Panc1 (cell line): ENCODE measurements around the gene NRDC. TPM values are rescaled to one million over a fixed set of nuclear protein-coding genes. Genes with fewer than 3 reads are reported as not detected.

Source experiments
- ATAC-seq: fragments of 200-7000 bp; cut with Tn5 transposase; 2 replicates; pipeline ENCODE4 v1.9.1; 2020; ENCODE audit warnings: mild to moderate bottlenecking, moderate library complexity
- BruUV-seq: library from RNA; stranded (reverse); fragments of 400-500 nt; replicated peaks from 2 replicates; lab custom pipeline; 2021; lab: Mats Ljungman, UMichigan
- CTCF ChIA-PET: fragments of 300-600 bp; sonication (Branson Sonifier 250); formaldehyde crosslinking; loops from one replicate; lab custom pipeline; 2022; ENCODE audit warnings: antibody characterized with exemption; lab: Charles Lee
- POLR2A ChIA-PET: fragments of 300-600 bp; sonication (Branson Sonifier 250); formaldehyde crosslinking; loops from one replicate; lab custom pipeline; 2022; ENCODE audit warnings: antibody characterized with exemption; lab: Charles Lee
- DNase-seq: peaks from one replicate; pipeline ENCODE4 v3.0.0-alpha.2; 2010; ENCODE audit warnings: low read depth, low spot score
- H3K27ac ChIP-seq: 2 replicates; pipeline ENCODE4 v1.5.1; 2011; ENCODE audit warnings: mild to moderate bottlenecking, low read length, inconsistent platforms
- H3K27me3 ChIP-seq: fragments of 200-500 bp; sonication (Bioruptor generic); 2 replicates; pipeline ENCODE4 v1.6.0; 2014; ENCODE audit warnings: low read length, inconsistent platforms; ENCODE audit not compliant: control insufficient read depth, insufficient read depth
- H3K36me3 ChIP-seq: fragments of 200-500 bp; sonication (Bioruptor generic); 2 replicates; pipeline ENCODE4 v1.5.1; 2014; ENCODE audit warnings: inconsistent platforms, mild to moderate bottlenecking, low read length, moderate library complexity; ENCODE audit not compliant: control insufficient read depth, insufficient read depth
- H3K4me1 ChIP-seq: 2 replicates; pipeline ENCODE4 v1.5.1; 2011; ENCODE audit warnings: inconsistent platforms, mild to moderate bottlenecking, low read length, moderate library complexity; ENCODE audit not compliant: control insufficient read depth, insufficient read depth
- H3K4me3 ChIP-seq, 2 experiments: 2 replicates each; pipeline ENCODE4 v1.5.1; 2011 to 2012; ENCODE audit warnings: low read depth in 2 of 2, low read length in 2 of 2, mild to moderate bottlenecking in 2 of 2, inconsistent platforms in 1 of 2, moderate library complexity in 1 of 2
- H3K9me3 ChIP-seq: fragments of 200-500 bp; sonication (Bioruptor generic); 2 replicates; pipeline ENCODE4 v1.5.1; 2014; ENCODE audit warnings: low read depth, mild to moderate bottlenecking, inconsistent platforms, low read length, moderate library complexity; ENCODE audit not compliant: control insufficient read depth, insufficient read depth
- CTCF ChIP-seq: fragments of 450-650 bp; IDR thresholded peaks from 2 replicates; pipeline ENCODE4 v1.5.1; 2017; ENCODE audit warnings: mild to moderate bottlenecking
- POLR2AphosphoS5 ChIP-seq: IDR thresholded peaks from 2 replicates; pipeline ENCODE4 v1.6.1; 2012; ENCODE audit warnings: mild to moderate bottlenecking, low read depth, low read length, moderate library complexity
- REST ChIP-seq, 2 experiments: IDR thresholded peaks; 2 replicates each; pipeline ENCODE4 v1.6.1; 2011 to 2012; ENCODE audit warnings: low read depth in 2 of 2, control low read depth in 1 of 2, low read length in 1 of 2, mild to moderate bottlenecking in 1 of 2, moderate library complexity in 1 of 2; ENCODE audit not compliant: insufficient read depth in 1 of 2
- SIN3A ChIP-seq: IDR thresholded peaks from 2 replicates; pipeline ENCODE4 v1.6.1; 2012; ENCODE audit warnings: low read depth, mild to moderate bottlenecking, low read length, moderate library complexity, borderline replicate concordance; ENCODE audit not compliant: insufficient read depth
- TCF7L2 ChIP-seq: IDR thresholded peaks from 2 replicates; pipeline ENCODE4 v1.6.1; 2011; ENCODE audit warnings: mild to moderate bottlenecking, low read depth, low read length, inconsistent platforms
- in situ Hi-C: cut with HindIII; loops from 2 replicates; pipeline ENCODE4 v1.10.0; 2016; ENCODE audit warnings: low sequenced_read_pairs, low pct_unique_long_range_greater_than_20kb
- intact Hi-C: fragments of 100-400 bp; cut with micrococcal nuclease; formaldehyde crosslinking; loops from one replicate; pipeline ENCODE4 v1.10.0; 2022; ENCODE audit not compliant: unreplicated experiment
- total RNA-seq: library from RNA; stranded (reverse); gene quantifications from one replicate; pipeline ENCODE4 v1.2.1, GENCODE V29; 2021; ENCODE audit not compliant: unreplicated experiment

The NRDC gene
- total RNA-seq, 1 experiment from 2014 or later: 180 TPM

DNA sequence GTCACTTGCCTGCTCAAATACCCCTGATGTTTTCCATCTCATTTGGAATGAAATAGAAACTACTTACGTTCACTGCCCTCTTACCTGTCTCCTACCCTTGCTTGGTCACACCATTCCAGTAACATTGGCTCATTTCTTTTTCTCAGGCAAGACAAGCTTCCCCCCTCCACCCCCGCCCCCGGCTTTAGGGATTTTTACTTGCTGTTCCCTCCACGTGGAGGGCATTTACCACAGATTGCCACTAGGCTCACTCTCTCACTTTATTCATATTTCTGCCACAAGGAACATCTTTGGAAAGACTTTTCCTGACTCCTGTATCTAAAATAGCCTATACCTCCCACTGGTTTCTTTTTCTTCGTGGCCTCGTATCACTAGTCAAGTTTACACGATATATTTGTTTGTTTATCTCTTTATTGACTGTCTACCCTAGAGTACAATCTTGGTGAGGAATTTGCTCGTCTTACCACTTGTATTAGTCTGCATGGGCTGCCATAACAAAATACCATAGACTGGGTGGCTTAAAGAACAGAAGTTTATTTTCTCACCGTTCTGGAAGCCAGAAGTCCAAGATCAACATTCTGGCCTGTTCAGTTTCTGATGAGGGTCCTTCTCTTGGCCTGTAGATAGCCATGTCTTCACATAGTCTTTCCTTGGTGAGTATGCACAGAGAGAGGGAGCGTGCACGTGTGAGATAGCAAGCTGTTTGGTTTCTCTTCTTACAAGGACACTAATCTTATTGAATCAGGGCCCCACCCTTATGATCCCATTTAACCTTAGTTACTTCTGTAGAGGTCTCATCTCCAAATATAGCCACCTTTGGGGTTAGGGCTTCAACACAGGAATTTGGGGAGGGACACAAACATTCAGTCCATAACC lies 126.2 kb downstream of the NRDC start:
- in situ Hi-C loops: no loop called here
- intact Hi-C loops: no loop called here
- DNase-seq (no peak), ATAC-seq (no peak)
- ChIA-PET CTCF (no interaction called here), POLR2A (interaction anchor here (0.6 kb wide), 1 partner anchor 80 kb away, joined by 4 read pairs; no protein-coding TSS in a partner anchor)
- Histone ChIP-seq H3K4me3 (no peak overlapping the region), H3K36me3 (peaks cover 2% of the 10 kb centered on the region; the same call in 1 of the 2 replicates), H3K27me3 (no peaks in the 10 kb centered on the region), H3K9me3 (0 out of 2 replicates have a peak, but pooled peaks cover 4% of the 10 kb centered on the region), H3K27ac (no peak overlapping the region), H3K4me1 (no peaks in the 10 kb centered on the region)
- no TSS peak for BruUV-seq
- no peak for TF ChIP-seq SIN3A

- CTCF ChIA-PET: interaction anchor here (0.6 kb wide), 1 partner anchor 235 kb away, joined by 6 read pairs; no protein-coding TSS in a partner anchor
- BruUV-seq: no TSS peak
- Histone ChIP-seq H3K27ac (no peak overlapping the region), H3K36me3 (no peaks in the 10 kb centered on the region; the same call in 1 of the 2 replicates), H3K27me3 (no peaks in the 10 kb centered on the region), H3K4me1 (no peaks in the 10 kb centered on the region), H3K4me3 (no peak overlapping the region), H3K9me3 (0 out of 2 replicates have a peak, but pooled peaks cover 4% of the 10 kb centered on the region)
- no peak for ATAC-seq
- intact Hi-C loops (no loop called here), in situ Hi-C loops (no loop called here)
- TF ChIP-seq SIN3A: no peak
- TF ChIP-seq REST (IDR thresholded peaks at IDR 0.05; ENCODE audit: insufficient read depth in 1 of 2, low read depth in 2 of 2, low read length in 1 of 2): no peak
- TF ChIP-seq TCF7L2: no peak
- no peak for TF ChIP-seq POLR2AphosphoS5
- no peak for TF ChIP-seq CTCF
- DNase-seq: no peak
- POLR2A ChIA-PET: no interaction called here
Measured at GRCh38 chr1:51750729-51751128, 127.8 kb downstream of the NRDC start.

GRCh38 chr1:51750218-51750617 lies 128.3 kb downstream of the NRDC start:
- H3K27me3 ChIP-seq: no peaks in the 10 kb centered on the region
- ATAC-seq (no peak), DNase-seq (no peak)
- CTCF ChIA-PET: interaction anchor here (0.5 kb wide), 1 partner anchor 24 kb away, joined by 6 read pairs; no protein-coding TSS in a partner anchor
- no peak overlapping the region for H3K4me3 ChIP-seq
- TF ChIP-seq SIN3A (no peak), POLR2AphosphoS5 (no peak), CTCF (no peak), REST (IDR thresholded peaks at IDR 0.05; ENCODE audit: insufficient read depth in 1 of 2, low read depth in 2 of 2, low read length in 1 of 2) (no peak), TCF7L2 (no peak)
- H3K27ac ChIP-seq: no peak overlapping the region
- in situ Hi-C loops: no loop called here
- no peaks in the 10 kb centered on the region for H3K4me1 ChIP-seq
- no peaks in the 10 kb centered on the region; the same call in 1 of the 2 replicates for H3K36me3 ChIP-seq
- POLR2A ChIA-PET: no interaction called here
- 0 out of 2 replicates have a peak, but pooled peaks cover 4% of the 10 kb centered on the region for H3K9me3 ChIP-seq
- intact Hi-C loops: no loop called here
- no TSS peak for BruUV-seq
